ENCODE measurements around the gene REN. TPM values are rescaled to one million over a fixed set of nuclear protein-coding genes. Genes with fewer than 3 reads are reported as not detected.
A peak's percentile ranks its signal among the peaks of the same experiment; 100 is the strongest.

The REN gene
- total RNA-seq, 1 donor from 2014 or later: not detected

DNA sequence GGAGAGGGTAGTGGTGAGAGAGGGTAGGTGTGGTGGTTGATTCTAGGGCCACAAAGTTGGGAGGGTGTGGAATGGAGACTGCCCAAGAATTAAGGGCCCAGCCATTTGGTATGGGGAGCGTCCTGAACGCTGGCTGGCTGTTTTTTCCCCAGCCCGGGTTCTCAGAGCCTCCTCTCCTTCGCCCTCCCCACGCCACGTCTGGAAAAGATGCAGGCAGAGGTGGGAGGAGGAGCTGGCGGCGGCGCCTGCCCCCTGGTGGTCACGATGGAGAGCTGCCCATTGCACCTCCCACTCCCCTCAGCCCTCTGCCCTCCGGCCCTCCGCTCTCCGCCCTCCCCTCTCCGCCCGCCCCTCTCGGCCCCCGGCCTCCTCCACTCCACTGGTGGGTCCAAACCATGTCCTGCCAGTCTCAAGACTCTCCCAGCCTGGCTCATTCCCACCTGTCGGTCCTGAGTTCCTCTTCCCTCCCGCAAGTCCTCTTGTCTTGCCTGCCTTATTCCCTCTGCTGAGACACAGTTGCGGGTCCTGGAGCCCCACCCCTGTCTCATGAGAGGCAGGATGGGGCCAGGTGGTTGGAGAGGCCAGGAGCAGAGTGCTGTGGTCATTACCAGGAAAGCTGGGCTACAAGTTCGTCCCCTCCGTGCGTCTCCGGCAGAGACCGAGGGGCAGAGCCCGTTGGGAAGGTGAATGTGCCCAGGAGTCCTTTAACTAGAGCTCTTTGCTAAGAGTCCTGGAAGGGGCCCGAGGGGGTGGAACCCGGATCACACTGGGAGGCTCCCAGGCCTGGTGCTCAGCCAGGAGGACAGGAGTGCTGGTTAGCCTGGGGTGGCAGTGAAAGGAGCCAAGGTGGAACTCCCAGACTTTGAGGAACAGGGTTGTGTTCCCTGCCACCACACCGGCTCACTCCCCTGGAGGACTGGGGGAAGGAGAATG lies 36.9 kb downstream of the REN start:
- ChIA-PET POLR2A (interaction anchor here (0.6 kb wide), 1 partner anchor 269 kb away, joined by 3 read pairs; no protein-coding TSS in a partner anchor), CTCF (interaction anchor here (0.7 to 2.7 kb wide), 7 partner anchors 9 to 766 kb away, joined by 3 to 28 read pairs (median 3); partner anchors contain the start of gene SNRPE)
- Mint-ChIP-seq H3K27ac (no peak overlapping the region), H3K4me3 (no peak overlapping the region), H3K27me3 (peaks cover 7% of the 10 kb centered on the region), H3K36me3 (ENCODE audit: low read depth) (no peaks in the 10 kb centered on the region), H3K4me1 (peaks cover 8% of the 10 kb centered on the region), H3K9me3 (no peaks in the 10 kb centered on the region)
- DNase-seq: peak; percentile 41
- no peak for TF ChIP-seq CTCF (IDR thresholded peaks at IDR 0.05)
- intact Hi-C loops (cut with micrococcal nuclease): loop anchor here (1.0 to 2.0 kb wide), 4 partner anchors 258 to 502 kb away; partner anchors contain the start of genes ATP2B4, SNRPE, ZBED6 and ZC3H11A
- peak; percentile 89 for ATAC-seq (ENCODE audit: low read depth)

DNA sequence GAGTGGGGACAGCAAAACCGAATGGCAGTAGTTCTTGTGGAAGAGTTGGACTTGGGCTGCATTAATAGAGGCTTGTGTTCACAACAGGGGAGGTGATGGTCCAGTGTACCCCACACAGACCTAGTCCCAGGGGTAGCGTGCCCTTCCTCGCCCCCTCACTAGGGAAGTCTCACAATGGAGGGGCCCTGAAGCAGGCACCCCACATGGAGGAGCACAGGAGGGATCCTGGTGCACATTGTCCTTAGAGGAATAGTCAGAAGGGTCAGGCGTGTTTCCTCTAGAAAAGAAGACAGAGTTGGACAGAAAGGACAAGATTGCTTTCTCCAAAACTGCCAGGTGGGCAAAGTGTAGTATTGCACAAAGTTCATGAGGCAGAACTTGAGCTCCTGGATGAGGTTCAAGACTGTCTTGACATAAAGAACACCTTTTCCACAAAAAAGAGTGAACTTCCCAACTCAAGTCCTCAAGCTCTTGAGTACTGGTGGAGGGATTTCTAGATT lies 37.6 kb downstream of the REN start:
- DNase-seq (no peak), ATAC-seq (ENCODE audit: low read depth) (no peak)
- Mint-ChIP-seq H3K36me3 (ENCODE audit: low read depth) (no peaks in the 10 kb centered on the region), H3K4me3 (no peak overlapping the region), H3K4me1 (peaks cover 6% of the 10 kb centered on the region), H3K27ac (no peak overlapping the region), H3K9me3 (no peaks in the 10 kb centered on the region), H3K27me3 (peaks cover 7% of the 10 kb centered on the region)
- ChIA-PET CTCF (interaction anchor here (0.7 to 2.7 kb wide), 7 partner anchors 9 to 766 kb away, joined by 3 to 28 read pairs (median 3); partner anchors contain the start of gene SNRPE), POLR2A (interaction anchor here (0.6 kb wide), 1 partner anchor 268 kb away, joined by 3 read pairs; no protein-coding TSS in a partner anchor)
- no peak for TF ChIP-seq CTCF (IDR thresholded peaks at IDR 0.05)
- intact Hi-C loops (cut with micrococcal nuclease): loop anchor here (2.0 kb wide), 1 partner anchor 502 kb away; the partner anchor contains the start of gene ATP2B4

GRCh38 chr1:204127597-204128242 lies 38.4 kb downstream of the REN start:
- DNase-seq (no peak), ATAC-seq (ENCODE audit: low read depth) (no peak)
- ChIA-PET POLR2A (no interaction called here), CTCF (interaction anchor here (1.2 to 2.7 kb wide), 2 partner anchors 256 to 269 kb away, joined by 3 to 28 read pairs; partner anchors contain the start of gene SNRPE)
- no peaks in the 10 kb centered on the region for H3K9me3 Mint-ChIP-seq
- intact Hi-C loops (cut with micrococcal nuclease): loop anchor here (2.0 kb wide), 1 partner anchor 501 kb away; the partner anchor contains the start of gene ATP2B4
- peaks cover 6% of the 10 kb centered on the region for H3K4me1 Mint-ChIP-seq
- peaks cover 7% of the 10 kb centered on the region for H3K27me3 Mint-ChIP-seq
- H3K36me3 Mint-ChIP-seq (ENCODE audit: low read depth): no peaks in the 10 kb centered on the region
- no peak for TF ChIP-seq CTCF (IDR thresholded peaks at IDR 0.05)
- H3K27ac Mint-ChIP-seq: no peak overlapping the region
- H3K4me3 Mint-ChIP-seq: no peak overlapping the region

- CTCF ChIA-PET: interaction anchor here (1.2 to 2.7 kb wide), 2 partner anchors 256 to 268 kb away, joined by 3 to 28 read pairs; partner anchors contain the start of gene SNRPE
- TF ChIP-seq CTCF (IDR thresholded peaks at IDR 0.05): no peak
- H3K27ac Mint-ChIP-seq: no peak overlapping the region
- H3K36me3 Mint-ChIP-seq (ENCODE audit: low read depth): no peaks in the 10 kb centered on the region
- DNase-seq: no peak
- H3K9me3 Mint-ChIP-seq: no peaks in the 10 kb centered on the region
- no peak for ATAC-seq (ENCODE audit: low read depth)
- POLR2A ChIA-PET: no interaction called here
- peaks cover 7% of the 10 kb centered on the region for H3K27me3 Mint-ChIP-seq
- no peak overlapping the region for H3K4me3 Mint-ChIP-seq
- peaks cover 6% of the 10 kb centered on the region for H3K4me1 Mint-ChIP-seq
- intact Hi-C loops (cut with micrococcal nuclease): no loop called here
Measured at GRCh38 chr1:204126956-204127355, 39.2 kb downstream of the REN start.
